Neuronal stem cell (in vitro differentiated cells): ENCODE data around the gene CAPZA1.
A peak's percentile ranks its signal among the peaks of the same experiment; 100 is the strongest.

Experiments used
- DNase-seq: peaks from one replicate; pipeline ENCODE4 v3.0.0-alpha.2; 2013; ENCODE audit warnings: low spot score
- H2AFZ ChIP-seq: one replicate; pipeline ENCODE4 v1.6.1; 2013; ENCODE audit warnings: mild to moderate bottlenecking, low read length, inconsistent platforms
- H2AK5ac ChIP-seq: 2 replicates; pipeline ENCODE4 v1.6.1; 2013; ENCODE audit warnings: low read depth, mild to moderate bottlenecking, inconsistent platforms, low read length, moderate library complexity, mixed read lengths
- H2BK120ac ChIP-seq: 2 replicates; pipeline ENCODE4 v1.6.1; 2013; ENCODE audit warnings: low read depth, mild to moderate bottlenecking, inconsistent platforms, low read length, moderate library complexity, mixed read lengths
- H2BK12ac ChIP-seq: one replicate; pipeline ENCODE4 v1.6.1; 2013; ENCODE audit warnings: low read length, inconsistent platforms
- H2BK15ac ChIP-seq: 2 replicates; pipeline ENCODE4 v1.6.1; 2013; ENCODE audit warnings: mild to moderate bottlenecking, low read length, inconsistent platforms, mixed read lengths
- H2BK5ac ChIP-seq: one replicate; pipeline ENCODE4 v1.6.1; 2013; ENCODE audit warnings: inconsistent platforms, mild to moderate bottlenecking, low read length, moderate library complexity
- H3K14ac ChIP-seq: one replicate; pipeline ENCODE4 v1.6.1; 2013; ENCODE audit warnings: low read length, inconsistent platforms
- H3K18ac ChIP-seq: 2 replicates; pipeline ENCODE4 v1.6.1; 2013; ENCODE audit warnings: low read length, inconsistent platforms
- H3K23ac ChIP-seq: 2 replicates; pipeline ENCODE4 v1.6.1; 2013; ENCODE audit warnings: low read depth, mild to moderate bottlenecking, mixed read lengths, low read length, inconsistent platforms; ENCODE audit not compliant: poor library complexity
- H3K27ac ChIP-seq: replicated peaks from 3 replicates; pipeline ENCODE4 v1.5.1; 2013; ENCODE audit warnings: low read length, inconsistent platforms
- H3K27me3 ChIP-seq, 3 experiments: 2 replicates each; pipeline ENCODE4 v1.6.1; 2013; ENCODE audit warnings: low read length in 3 of 3, mild to moderate bottlenecking in 2 of 3, inconsistent platforms in 1 of 3, low read depth in 1 of 3, mixed read lengths in 1 of 3, moderate library complexity in 1 of 3; ENCODE audit not compliant: control insufficient read depth in 3 of 3, insufficient read depth in 3 of 3
- H3K36me3 ChIP-seq, 2 donors: replicated peaks in 1 of 2; 2 replicates each; pipeline ENCODE4 v1.6.1; 2013; ENCODE audit warnings: low read length in 2 of 2; ENCODE audit not compliant: control insufficient read depth in 2 of 2, insufficient read depth in 2 of 2
- H3K4ac ChIP-seq: 2 replicates; pipeline ENCODE4 v1.6.1; 2013; ENCODE audit warnings: inconsistent platforms, mild to moderate bottlenecking, low read length, moderate library complexity
- H3K4me1 ChIP-seq, 2 donors: 1 replicate in 1 of 2; 2 replicates in 1 of 2; pipeline ENCODE4 v1.6.1; 2013; ENCODE audit warnings: low read length in 2 of 2, low read depth in 1 of 2; ENCODE audit not compliant: control insufficient read depth in 2 of 2, insufficient read depth in 1 of 2
- H3K4me2 ChIP-seq: one replicate; pipeline ENCODE4 v1.6.1; 2013; ENCODE audit warnings: mild to moderate bottlenecking, low read length, inconsistent platforms; ENCODE audit not compliant: insufficient read depth, poor library complexity, severe bottlenecking
- H3K4me3 ChIP-seq, 2 donors: 2 replicates each; pipeline ENCODE4 v1.5.1; 2013; ENCODE audit warnings: low read length in 2 of 2, mild to moderate bottlenecking in 2 of 2, inconsistent platforms in 1 of 2, moderate library complexity in 1 of 2
- H3K79me1 ChIP-seq: one replicate; pipeline ENCODE4 v1.6.1; 2013; ENCODE audit warnings: low read depth, mild to moderate bottlenecking, inconsistent platforms, low read length, moderate library complexity
- H3K9ac ChIP-seq: one replicate; pipeline ENCODE4 v1.6.1; 2013; ENCODE audit warnings: mild to moderate bottlenecking, low read depth, low read length, inconsistent platforms; ENCODE audit not compliant: poor library complexity
- H3K9me3 ChIP-seq, 2 donors: replicated peaks in 1 of 2; 2 replicates each; pipeline versions ENCODE3 to v1.6.1; 2013; ENCODE audit warnings: low read length in 2 of 2, mild to moderate bottlenecking in 2 of 2, inconsistent platforms in 1 of 2, low read depth in 1 of 2, mixed read lengths in 1 of 2, moderate library complexity in 1 of 2; ENCODE audit not compliant: control insufficient read depth in 2 of 2, insufficient read depth in 1 of 2
- H4K8ac ChIP-seq: one replicate; pipeline ENCODE4 v1.6.1; 2013; ENCODE audit warnings: low read depth, mild to moderate bottlenecking, inconsistent platforms, low read length, moderate library complexity
- H4K91ac ChIP-seq: one replicate; pipeline ENCODE4 v1.6.1; 2013; ENCODE audit warnings: low read length, low read depth, mild to moderate bottlenecking, inconsistent platforms; ENCODE audit not compliant: poor library complexity
- WGBS, 2 donors: extraction: QIAGEN DNeasy Blood & Tissue Kit; methylation state at CpG; one replicate each; pipeline ENCODE4 v1.1.7; 2013; ENCODE audit warnings: missing lambda C conversion rate in 2 of 2, mixed read lengths in 1 of 2; ENCODE audit not compliant: insufficient read length in 2 of 2, insufficient replicate concordance in 1 of 2; ENCODE audit errors: extremely low coverage in 2 of 2; 5-methylcytosine and 5-hydroxymethylcytosine counted together

Gene CAPZA1

GRCh38 chr1:112702067-112702395, 82.4 kb downstream of the CAPZA1 start:
- no peak for DNase-seq
- Histone ChIP-seq H3K79me1 (peaks cover 4% of the 10 kb centered on the region), H3K4me2 (no peak overlapping the region), H2BK5ac (no peak overlapping the region), H2AK5ac (no peak overlapping the region), H3K14ac (no peak overlapping the region), H4K8ac (no peak overlapping the region), H3K27me3 (no peaks in the 10 kb centered on the region), H3K18ac (no peak overlapping the region), H3K36me3 (peaks cover 32 to 71% of the 10 kb centered on the region in 2 donors), H3K4me3 (no peak overlapping the region), H3K23ac (no peak overlapping the region), H2BK12ac (no peak overlapping the region), H2BK120ac (no peak overlapping the region), H4K91ac (no peak overlapping the region), H3K9me3 (no peaks in the 10 kb centered on the region), H3K4me1 (peaks cover 24 to 33% of the 10 kb centered on the region in 2 donors), H3K27ac (no peak overlapping the region), H3K4ac (no peak overlapping the region), H2BK15ac (no peak overlapping the region), H3K9ac (no peak overlapping the region), H2AFZ (no peak overlapping the region)
- no CpG with 5 or more reads among the region's 3 CpGs for WGBS, 2 donors

- Histone ChIP-seq H2AK5ac (no peak overlapping the region), H3K36me3 (peaks cover 31 to 65% of the 10 kb centered on the region in 2 donors), H3K9ac (no peak overlapping the region), H3K27me3 (peaks cover 0 to 1% (median 0%) of the 10 kb centered on the region in 3 experiments), H3K14ac (no peak overlapping the region), H3K4ac (no peak overlapping the region), H2AFZ (no peak overlapping the region), H2BK120ac (no peak overlapping the region), H3K4me3 (no peak overlapping the region), H4K91ac (no peak overlapping the region), H3K79me1 (peaks cover 4% of the 10 kb centered on the region), H3K27ac (no peak overlapping the region), H3K18ac (no peak overlapping the region), H2BK5ac (no peak overlapping the region), H3K4me1 (peaks cover 26 to 33% of the 10 kb centered on the region in 2 donors), H2BK15ac (no peak overlapping the region), H4K8ac (no peak overlapping the region), H3K9me3 (no peaks in the 10 kb centered on the region), H2BK12ac (no peak overlapping the region), H3K4me2 (no peak overlapping the region), H3K23ac (no peak overlapping the region)
- no CpG with 5 or more reads among the region's 12 CpGs for WGBS, 2 donors
- no peak for DNase-seq
Observed at GRCh38 chr1:112702420-112703261, 83.0 kb downstream of the CAPZA1 start.

GRCh38 chr1:112703706-112704105, 84.1 kb downstream of the CAPZA1 start:
- Histone ChIP-seq H3K23ac (no peak overlapping the region), H2BK15ac (no peak overlapping the region), H3K36me3 (peaks cover 21 to 55% of the 10 kb centered on the region in 2 donors), H3K4me1 (peaks cover 27 to 33% of the 10 kb centered on the region in 2 donors), H3K4ac (no peak overlapping the region), H2BK120ac (no peak overlapping the region), H3K79me1 (peaks cover 4% of the 10 kb centered on the region), H3K9me3 (no peaks in the 10 kb centered on the region), H3K27ac (no peak overlapping the region), H2BK12ac (no peak overlapping the region), H2AFZ (no peak overlapping the region), H2AK5ac (no peak overlapping the region), H3K4me3 (no peak overlapping the region), H3K4me2 (no peak overlapping the region), H3K9ac (no peak overlapping the region), H4K8ac (no peak overlapping the region), H4K91ac (no peak overlapping the region), H3K27me3 (peaks cover 0 to 10% (median 0%) of the 10 kb centered on the region in 3 experiments), H3K14ac (no peak overlapping the region), H2BK5ac (no peak overlapping the region), H3K18ac (no peak overlapping the region)
- no CpG with 5 or more reads among the region's 8 CpGs for WGBS, 2 donors
- no peak for DNase-seq

- H3K4me2 ChIP-seq: peak overlapping the region; percentile 63
- no peak overlapping the region for H3K4ac ChIP-seq
- peaks cover 27 to 33% of the 10 kb centered on the region in 2 donors for H3K4me1 ChIP-seq
- no peaks in the 10 kb centered on the region for H3K9me3 ChIP-seq
- peak overlapping the region; percentile 13 for H2BK120ac ChIP-seq
- peak overlapping the region; percentile 76 for H3K23ac ChIP-seq
- no peak overlapping the region for H2BK15ac ChIP-seq
- no peak for DNase-seq
- H2AK5ac ChIP-seq: peak overlapping the region; percentile 91
- peak overlapping the region; percentile 81 for H3K18ac ChIP-seq
- peak overlapping the region; percentile 7 to 45 for H3K4me3 ChIP-seq
- peaks cover 0 to 15% (median 0%) of the 10 kb centered on the region in 3 experiments for H3K27me3 ChIP-seq
- no peak overlapping the region for H4K8ac ChIP-seq
- no peak overlapping the region for H3K9ac ChIP-seq
- WGBS, 2 donors: no CpG with 5 or more reads among the region's 7 CpGs
- peaks cover 17 to 47% of the 10 kb centered on the region in 2 donors for H3K36me3 ChIP-seq
- H3K27ac ChIP-seq: peak overlapping the region; percentile 14
- H3K14ac ChIP-seq: no peak overlapping the region
- peaks cover 4% of the 10 kb centered on the region for H3K79me1 ChIP-seq
- H2BK12ac ChIP-seq: no peak overlapping the region
- H2AFZ ChIP-seq: peak overlapping the region; percentile 58
- H4K91ac ChIP-seq: no peak overlapping the region
- no peak overlapping the region for H2BK5ac ChIP-seq
Observed at GRCh38 chr1:112704391-112704933, 84.8 kb downstream of the CAPZA1 start.
